22Rv1 (cell line): ENCODE measurements around the gene WDFY2.

Experiments used
- ZFX ChIP-seq: fragments of 450-650 bp; IDR thresholded peaks from 2 replicates; pipeline ENCODE4 v1.6.1; 2017; ENCODE audit warnings: antibody characterized with exemption, borderline replicate concordance
- TF ChIP-seq, protein P1 (sequence below): fragments of 450-650 bp; IDR thresholded peaks from 2 replicates; pipeline ENCODE4 v1.5.1; 2017; ENCODE audit warnings: mild to moderate bottlenecking

DNA sequence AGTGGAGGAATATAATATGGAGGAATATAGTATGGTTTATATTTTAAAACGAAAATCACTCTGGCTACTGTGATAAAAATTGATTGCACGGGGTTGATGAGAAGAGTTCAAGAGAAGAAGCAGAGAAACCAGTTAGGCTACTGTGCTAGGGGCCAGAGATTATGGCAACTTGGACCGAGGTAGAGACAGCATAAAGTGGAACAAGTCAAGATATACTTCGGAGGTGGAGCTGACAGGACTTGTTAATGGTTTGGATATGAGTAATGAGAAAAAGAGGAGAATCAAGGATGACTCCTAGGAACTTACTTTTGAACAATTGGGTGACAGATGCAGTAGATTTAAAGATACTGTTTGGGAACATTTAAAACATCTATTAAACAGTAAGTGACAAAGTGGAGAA lies 6.6 kb upstream of the WDFY2 start:
- TF ChIP-seq, protein P1, sequence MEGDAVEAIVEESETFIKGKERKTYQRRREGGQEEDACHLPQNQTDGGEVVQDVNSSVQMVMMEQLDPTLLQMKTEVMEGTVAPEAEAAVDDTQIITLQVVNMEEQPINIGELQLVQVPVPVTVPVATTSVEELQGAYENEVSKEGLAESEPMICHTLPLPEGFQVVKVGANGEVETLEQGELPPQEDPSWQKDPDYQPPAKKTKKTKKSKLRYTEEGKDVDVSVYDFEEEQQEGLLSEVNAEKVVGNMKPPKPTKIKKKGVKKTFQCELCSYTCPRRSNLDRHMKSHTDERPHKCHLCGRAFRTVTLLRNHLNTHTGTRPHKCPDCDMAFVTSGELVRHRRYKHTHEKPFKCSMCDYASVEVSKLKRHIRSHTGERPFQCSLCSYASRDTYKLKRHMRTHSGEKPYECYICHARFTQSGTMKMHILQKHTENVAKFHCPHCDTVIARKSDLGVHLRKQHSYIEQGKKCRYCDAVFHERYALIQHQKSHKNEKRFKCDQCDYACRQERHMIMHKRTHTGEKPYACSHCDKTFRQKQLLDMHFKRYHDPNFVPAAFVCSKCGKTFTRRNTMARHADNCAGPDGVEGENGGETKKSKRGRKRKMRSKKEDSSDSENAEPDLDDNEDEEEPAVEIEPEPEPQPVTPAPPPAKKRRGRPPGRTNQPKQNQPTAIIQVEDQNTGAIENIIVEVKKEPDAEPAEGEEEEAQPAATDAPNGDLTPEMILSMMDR: no peak
- TF ChIP-seq ZFX: no peak
